DND-41 (cell line): ENCODE measurements around the gene DYNLRB1.

ENCODE experiments used
- ATAC-seq: fragments of 200-7000 bp; cut with Tn5 transposase; 3 replicates; pipeline ENCODE4 v1.9.1; 2021; ENCODE audit warnings: low read depth; ENCODE audit not compliant: insufficient read depth
- DNase-seq: peaks from one replicate; pipeline ENCODE4 v3.0.0-alpha.2; 2020
- H2AFZ ChIP-seq: 2 replicates; pipeline ENCODE4 v1.6.0; 2012; ENCODE audit warnings: low read depth, low read length
- H3K27ac ChIP-seq: 2 replicates; pipeline ENCODE4 v1.5.1; 2012; ENCODE audit warnings: low read length, inconsistent platforms
- H3K27me3 ChIP-seq: fragments of 200-600 bp; sonication (generic); 2 replicates; pipeline ENCODE4 v1.6.0; 2012; ENCODE audit warnings: low read length, mild to moderate bottlenecking, inconsistent platforms; ENCODE audit not compliant: insufficient read depth, poor library complexity
- H3K36me3 ChIP-seq: 2 replicates; pipeline ENCODE4 v1.5.1; 2012; ENCODE audit warnings: low read length, inconsistent platforms; ENCODE audit not compliant: insufficient read depth
- H3K4me1 ChIP-seq: 2 replicates; pipeline ENCODE4 v1.5.1; 2012; ENCODE audit warnings: mild to moderate bottlenecking, low read length; ENCODE audit not compliant: insufficient read depth
- H3K4me2 ChIP-seq: 2 replicates; pipeline ENCODE4 v1.6.0; 2012; ENCODE audit warnings: mild to moderate bottlenecking, moderate library complexity, low read length, inconsistent platforms; ENCODE audit not compliant: insufficient read depth
- H3K4me3 ChIP-seq, 2 experiments: fragments of 200-600 bp in 1 of 2; shearing (Covaris generic) in 1 of 2; 2 replicates each; pipeline ENCODE4 v1.5.1; 2012 to 2016; ENCODE audit warnings: inconsistent platforms in 2 of 2, low read length in 2 of 2, mild to moderate bottlenecking in 2 of 2, low read depth in 1 of 2, moderate library complexity in 1 of 2
- H3K79me2 ChIP-seq: 2 replicates; pipeline ENCODE4 v1.6.0; 2012; ENCODE audit warnings: low read length, inconsistent platforms; ENCODE audit not compliant: insufficient read depth
- H3K9ac ChIP-seq: 2 replicates; pipeline ENCODE4 v1.6.0; 2012; ENCODE audit warnings: low read depth, mild to moderate bottlenecking, inconsistent platforms, low read length, moderate library complexity
- H3K9me3 ChIP-seq: 2 replicates; pipeline ENCODE4 v1.5.1; 2012; ENCODE audit warnings: low read length, moderate library complexity, mild to moderate bottlenecking, inconsistent platforms; ENCODE audit not compliant: insufficient read depth, severe bottlenecking
- H4K20me1 ChIP-seq: 2 replicates; pipeline ENCODE4 v1.6.0; 2012; ENCODE audit warnings: low read length; ENCODE audit not compliant: insufficient read depth
- CTCF ChIP-seq: IDR thresholded peaks from 2 replicates; pipeline ENCODE4 v1.5.1; 2012; ENCODE audit warnings: borderline replicate concordance, low read length, moderate library complexity, mild to moderate bottlenecking; ENCODE audit not compliant: poor library complexity, severe bottlenecking; ENCODE audit errors: extremely low read depth
- EZH2 ChIP-seq: IDR thresholded peaks from 3 replicates; pipeline ENCODE4 v1.6.1; 2012; ENCODE audit warnings: borderline replicate concordance, low read depth, mild to moderate bottlenecking, moderate library complexity, low read length, inconsistent platforms; ENCODE audit not compliant: severe bottlenecking

The DYNLRB1 gene

GRCh38 chr20:34534391-34535165, 18.4 kb downstream of the DYNLRB1 start:
- Histone ChIP-seq H3K36me3 (peaks cover 94% of the 10 kb centered on the region), H3K4me3 (no peak overlapping the region), H3K9me3 (no peaks in the 10 kb centered on the region), H3K27ac (no peak overlapping the region), H3K9ac (no peak overlapping the region), H2AFZ (no peak overlapping the region), H3K27me3 (no peaks in the 10 kb centered on the region), H3K79me2 (peaks cover 24% of the 10 kb centered on the region), H3K4me2 (no peak overlapping the region), H4K20me1 (peaks cover 32% of the 10 kb centered on the region), H3K4me1 (no peaks in the 10 kb centered on the region)
- DNase-seq (no peak), ATAC-seq (no peak)
- TF ChIP-seq EZH2 (no peak), CTCF (no peak)

- ATAC-seq: no peak
- no peak overlapping the region for H3K4me2 ChIP-seq
These were observed 19.1 kb downstream of the DYNLRB1 start for GRCh38 chr20:34535301-34535840.

DNA sequence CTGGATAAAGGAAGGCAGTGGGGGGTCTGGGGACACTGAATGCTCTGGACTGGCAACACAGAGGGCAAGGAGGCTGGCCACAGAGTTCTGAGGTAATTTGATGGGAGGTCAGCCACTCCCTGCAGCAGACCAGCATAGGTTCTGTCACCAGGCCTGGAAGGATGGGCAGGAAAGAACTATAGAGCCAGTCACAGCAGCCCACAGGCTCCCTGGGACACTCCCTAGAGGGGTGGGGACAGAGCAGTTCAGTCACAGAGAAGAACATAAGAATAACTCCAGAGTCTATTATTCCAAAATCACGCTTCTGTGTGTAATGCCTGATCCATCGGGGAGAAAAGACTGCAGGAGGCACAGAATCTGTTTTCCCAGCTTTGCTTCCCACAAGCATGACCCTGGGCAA, 19.6 kb downstream of the DYNLRB1 start:
- Histone ChIP-seq H3K9me3 (no peaks in the 10 kb centered on the region), H3K36me3 (peaks cover 94% of the 10 kb centered on the region), H3K4me2 (no peak overlapping the region), H4K20me1 (peaks cover 32% of the 10 kb centered on the region), H3K4me1 (no peaks in the 10 kb centered on the region), H3K27ac (no peak overlapping the region), H2AFZ (no peak overlapping the region), H3K27me3 (no peaks in the 10 kb centered on the region), H3K79me2 (peaks cover 22% of the 10 kb centered on the region; the same call in 1 of the 2 replicates), H3K9ac (no peak overlapping the region), H3K4me3 (no peak overlapping the region)
- DNase-seq (no peak), ATAC-seq (no peak)
- TF ChIP-seq EZH2 (no peak), CTCF (no peak)

More at GRCh38 chr20:34535301-34535840, 19.1 kb downstream of the DYNLRB1 start:
- Histone ChIP-seq H3K4me3 (no peak overlapping the region), H3K9me3 (no peaks in the 10 kb centered on the region), H3K4me1 (no peaks in the 10 kb centered on the region), H3K36me3 (peaks cover 94% of the 10 kb centered on the region), H3K79me2 (peaks cover 24% of the 10 kb centered on the region; the same call in 1 of the 2 replicates), H2AFZ (no peak overlapping the region), H3K9ac (no peak overlapping the region), H3K27ac (no peak overlapping the region), H3K27me3 (no peaks in the 10 kb centered on the region), H4K20me1 (peaks cover 32% of the 10 kb centered on the region)
- TF ChIP-seq EZH2 (no peak), CTCF (no peak)
- no peak for DNase-seq
